GM20431 (cell line): ENCODE measurements around the gene TPCN1.

ENCODE experiments used
- in situ Hi-C: fragments of 300-500 bp; cut with MseI, MboI; formaldehyde crosslinking; loops from one replicate; pipeline ENCODE4 v1.15.0; 2020; ENCODE audit warnings: low sequenced_read_pairs; ENCODE audit not compliant: unreplicated experiment

TPCN1 gene

GRCh38 chr12:113276946-113277500 lies 55.8 kb downstream of the TPCN1 start:
- in situ Hi-C loops, result no loop called here

GRCh38 chr12:113277511-113277910 lies 56.2 kb downstream of the TPCN1 start:
- in situ Hi-C loops, result no loop called here

- in situ Hi-C loops, result no loop called here
These were observed 56.9 kb downstream of the TPCN1 start for GRCh38 chr12:113278141-113278540.

GRCh38 chr12:113278633-113279032 lies 57.4 kb downstream of the TPCN1 start:
- in situ Hi-C loops, result no loop called here

- in situ Hi-C loops, result no loop called here
These were observed 63.5 kb downstream of the TPCN1 start for GRCh38 chr12:113284751-113285150.

GRCh38 chr12:113285679-113286610 lies 64.7 kb downstream of the TPCN1 start:
- in situ Hi-C loops, result no loop called here

GRCh38 chr12:113286712-113287111 lies 65.4 kb downstream of the TPCN1 start:
- in situ Hi-C loops, result no loop called here

- in situ Hi-C loops, result no loop called here
These were observed 66.1 kb downstream of the TPCN1 start for GRCh38 chr12:113287146-113287898.

- in situ Hi-C loops, result no loop called here
These were observed 66.6 kb downstream of the TPCN1 start for GRCh38 chr12:113287899-113288282.

- in situ Hi-C loops, result no loop called here
These were observed 68.1 kb downstream of the TPCN1 start for GRCh38 chr12:113289361-113289760.

- in situ Hi-C loops, result no loop called here
These were observed 69.2 kb downstream of the TPCN1 start for GRCh38 chr12:113290506-113290905.

- in situ Hi-C loops, result no loop called here
These were observed 70.3 kb downstream of the TPCN1 start for GRCh38 chr12:113291586-113291985.

- in situ Hi-C loops, result no loop called here
These were observed 70.8 kb downstream of the TPCN1 start for GRCh38 chr12:113292091-113292490.

GRCh38 chr12:113292547-113292946 lies 71.3 kb downstream of the TPCN1 start:
- in situ Hi-C loops, result no loop called here

- in situ Hi-C loops, result no loop called here
These were observed 71.8 kb downstream of the TPCN1 start for GRCh38 chr12:113293100-113293499.

GRCh38 chr12:113295886-113296556 lies 74.8 kb downstream of the TPCN1 start:
- in situ Hi-C loops, result no loop called here

- in situ Hi-C loops, result no loop called here
These were observed 75.4 kb downstream of the TPCN1 start for GRCh38 chr12:113296557-113297213.

GRCh38 chr12:113297214-113297587 lies 75.9 kb downstream of the TPCN1 start:
- in situ Hi-C loops, result no loop called here

GRCh38 chr12:113297621-113298471 lies 76.6 kb downstream of the TPCN1 start:
- in situ Hi-C loops, result no loop called here
